Suprapubic skin (tissue), 3 donors: ENCODE measurements around the gene UVRAG.

Experiments
- CTCF ChIP-seq, 2 donors: fragments of 200-600 bp in 1 of 2; fragments of 450-650 bp in 1 of 2; sonication (generic) in 1 of 2; IDR thresholded peaks; one replicate each; pipeline ENCODE4 v1.5.1; 2016 to 2019; ENCODE audit warnings: antibody characterized with exemption in 2 of 2, mild to moderate bottlenecking in 1 of 2, moderate library complexity in 1 of 2
- POLR2AphosphoS5 ChIP-seq, 3 donors: sonication (generic); formaldehyde crosslinking; IDR thresholded peaks; one replicate each; pipeline ENCODE4 v1.6.1; 2017; ENCODE audit warnings: antibody characterized with exemption in 3 of 3

GRCh38 chr11:75859614-75860013, 44.6 kb downstream of the UVRAG start:
- TF ChIP-seq CTCF (IDR thresholded peaks at IDR 0.05), result no peak
- TF ChIP-seq POLR2AphosphoS5 (IDR thresholded peaks at IDR 0.05), result no peak
